ENCODE measurements around the gene SNX22. TPM values are rescaled to one million over a fixed set of nuclear protein-coding genes. Genes with fewer than 3 reads are reported as not detected.

The SNX22 gene
- total RNA-seq, 2 experiments from 2014 or later = 0.14 to 0.19 TPM

DNA sequence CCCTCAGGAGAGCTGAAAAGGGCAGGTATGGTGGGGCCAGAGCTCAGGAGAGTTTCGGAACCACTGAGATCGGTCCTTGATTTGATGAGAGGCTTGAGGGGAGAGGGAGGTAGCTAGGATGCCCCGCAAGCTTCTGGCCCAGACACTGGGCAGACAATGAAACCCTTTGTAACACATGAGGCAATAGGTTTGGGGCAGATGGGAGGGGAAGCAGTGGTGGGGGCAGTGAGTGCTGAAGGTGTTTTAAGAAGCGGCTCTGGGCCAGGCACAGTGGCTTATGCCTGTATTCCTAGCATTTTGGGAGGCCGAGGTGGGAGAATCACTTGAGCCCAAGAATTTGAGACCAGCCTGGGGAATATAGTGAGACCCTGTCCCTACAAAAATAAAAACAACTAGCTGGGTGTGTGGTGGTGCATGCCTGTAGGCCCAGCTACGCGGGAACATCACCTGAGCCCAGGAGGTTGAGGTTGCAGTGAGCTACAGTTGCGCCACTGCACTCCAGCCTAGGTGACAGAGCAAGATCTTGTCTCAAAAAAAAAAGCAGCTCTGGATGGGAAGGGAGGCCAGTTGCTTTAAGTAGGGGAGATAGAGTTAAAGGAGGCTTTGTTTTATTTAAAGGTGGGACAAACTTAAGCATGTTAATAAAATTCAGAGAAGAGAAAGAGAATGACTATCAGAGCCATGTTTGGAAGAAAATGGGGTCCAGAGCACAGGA is 9.6 kb upstream of the SNX22 start:
- Mint-ChIP-seq H3K9me3 (no peaks in the 10 kb centered on the region), H3K36me3 (ENCODE audit: low read depth) (peaks cover 74% of the 10 kb centered on the region), H3K4me3 (no peak overlapping the region), H3K27me3 (no peaks in the 10 kb centered on the region), H3K4me1 (ENCODE audit: low read depth) (no peaks in the 10 kb centered on the region), H3K27ac (no peak overlapping the region)
- H3K4me1 ChIP-seq (ENCODE audit: insufficient read depth, low read length) = no peaks in the 10 kb centered on the region
- H3K27me3 ChIP-seq (ENCODE audit: control insufficient read depth in 1 of 2, insufficient read depth in 2 of 2, low read length in 2 of 2) = no peaks in the 10 kb centered on the region
- POLR2A ChIA-PET = interaction anchor here (1.3 kb wide), 1 partner anchor 21 kb away, joined by 3 read pairs; the partner anchor contains the start of gene PPIB
- ATAC-seq (ENCODE audit: poor library complexity) (no peak), DNase-seq (no peak)
- intact Hi-C loops (cut with DNase I, micrococcal nuclease) = no loop called here
- H3K36me3 ChIP-seq (ENCODE audit: insufficient read depth, low read length) = peaks cover 54% of the 10 kb centered on the region
- CTCF ChIA-PET = interaction anchor here (2.3 kb wide), 1 partner anchor 11 kb away, joined by 8 read pairs; no protein-coding TSS in a partner anchor
- no peak overlapping the region for H3K4me3 ChIP-seq (ENCODE audit: low read length)
- H3K27ac ChIP-seq (ENCODE audit: low read depth in 1 of 2, low read length in 2 of 2) = no peak overlapping the region
- no peak for TF ChIP-seq CTCF (IDR thresholded peaks at IDR 0.05)
- H3K9me3 ChIP-seq (ENCODE audit: control insufficient read depth in 1 of 2, insufficient read depth in 1 of 2, low read length in 2 of 2) = no peaks in the 10 kb centered on the region

- no peaks in the 10 kb centered on the region for H3K27me3 Mint-ChIP-seq
Measured at GRCh38 chr15:64143276-64143675, 8.3 kb upstream of the SNX22 start.

DNA sequence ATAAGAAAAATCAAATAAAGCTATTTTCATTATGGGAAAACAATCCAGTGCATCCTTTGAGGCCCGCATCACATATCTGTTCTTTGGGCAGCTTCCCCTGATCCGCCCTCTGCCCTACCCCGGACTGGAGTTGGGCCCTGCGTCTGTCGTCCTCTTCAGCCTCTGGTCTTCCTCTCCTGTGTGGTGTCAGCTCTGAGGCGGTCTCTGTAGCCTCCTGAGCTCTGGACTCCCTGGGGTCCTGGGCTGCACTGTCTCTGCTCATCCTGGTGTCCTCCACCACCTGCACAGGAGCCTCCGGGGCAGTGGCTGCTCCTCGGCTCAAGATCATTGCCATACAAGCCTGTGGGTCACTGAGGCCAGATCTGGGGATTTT is 7.4 kb upstream of the SNX22 start:
- ATAC-seq (ENCODE audit: poor library complexity) = no peak
- H3K4me3 Mint-ChIP-seq = no peak overlapping the region
- CTCF ChIA-PET = interaction anchor here (1.6 kb wide), 1 partner anchor 9 kb away, joined by 4 read pairs; no protein-coding TSS in a partner anchor

More at GRCh38 chr15:64143276-64143675, 8.3 kb upstream of the SNX22 start:
- Histone ChIP-seq H3K9me3 (ENCODE audit: control insufficient read depth in 1 of 2, insufficient read depth in 1 of 2, low read length in 2 of 2) (no peaks in the 10 kb centered on the region), H3K4me3 (ENCODE audit: low read length) (no peak overlapping the region), H3K36me3 (ENCODE audit: insufficient read depth, low read length) (peaks cover 41% of the 10 kb centered on the region), H3K27me3 (ENCODE audit: control insufficient read depth in 1 of 2, insufficient read depth in 2 of 2, low read length in 2 of 2) (no peaks in the 10 kb centered on the region), H3K4me1 (ENCODE audit: insufficient read depth, low read length) (no peaks in the 10 kb centered on the region), H3K27ac (ENCODE audit: low read depth in 1 of 2, low read length in 2 of 2) (no peak overlapping the region)
- no peak for DNase-seq
- ATAC-seq (ENCODE audit: poor library complexity) = no peak
- intact Hi-C loops (cut with DNase I, micrococcal nuclease) = no loop called here
- no peak for TF ChIP-seq CTCF (IDR thresholded peaks at IDR 0.05)
- no peak overlapping the region for H3K27ac Mint-ChIP-seq
- peaks cover 61% of the 10 kb centered on the region for H3K36me3 Mint-ChIP-seq (ENCODE audit: low read depth)
- H3K9me3 Mint-ChIP-seq = no peaks in the 10 kb centered on the region
- ChIA-PET POLR2A (no interaction called here), CTCF (no interaction called here)
- no peak overlapping the region for H3K4me3 Mint-ChIP-seq
- H3K4me1 Mint-ChIP-seq (ENCODE audit: low read depth) = no peaks in the 10 kb centered on the region

More for the DNA sequence above, 7.4 kb upstream of the SNX22 start:
- H3K36me3 Mint-ChIP-seq (ENCODE audit: low read depth) = peaks cover 53% of the 10 kb centered on the region
- Histone ChIP-seq H3K36me3 (ENCODE audit: insufficient read depth, low read length) (peaks cover 34% of the 10 kb centered on the region), H3K27ac (ENCODE audit: low read depth in 1 of 2, low read length in 2 of 2) (no peak overlapping the region), H3K9me3 (ENCODE audit: control insufficient read depth in 1 of 2, insufficient read depth in 1 of 2, low read length in 2 of 2) (no peaks in the 10 kb centered on the region), H3K4me1 (ENCODE audit: insufficient read depth, low read length) (no peaks in the 10 kb centered on the region), H3K27me3 (ENCODE audit: control insufficient read depth in 1 of 2, insufficient read depth in 2 of 2, low read length in 2 of 2) (no peaks in the 10 kb centered on the region), H3K4me3 (ENCODE audit: low read length) (no peak overlapping the region)
- H3K27me3 Mint-ChIP-seq = no peaks in the 10 kb centered on the region
- no peak for DNase-seq
- no peak overlapping the region for H3K27ac Mint-ChIP-seq
- no peak for TF ChIP-seq CTCF (IDR thresholded peaks at IDR 0.05)
- POLR2A ChIA-PET = interaction anchor here (1.5 kb wide), 1 partner anchor 9 kb away, joined by 5 read pairs; no protein-coding TSS in a partner anchor
- intact Hi-C loops (cut with DNase I, micrococcal nuclease) = no loop called here
- H3K4me1 Mint-ChIP-seq (ENCODE audit: low read depth) = no peaks in the 10 kb centered on the region
- no peaks in the 10 kb centered on the region for H3K9me3 Mint-ChIP-seq

Data from CD4-positive, alpha-beta T cell (primary cell).